Sigmoid colon (tissue), 7 donors: ENCODE results near the gene NLGN1. TPM values are rescaled to one million over a fixed set of nuclear protein-coding genes. Genes with fewer than 3 reads are reported as not detected.

Experiments
- DNase-seq: peaks from one replicate; pipeline ENCODE4 v3.0.0-alpha.2; 2019
- H3K27ac ChIP-seq, 4 donors: fragments of 200-600 bp; sonication (generic); one replicate each; pipeline ENCODE4 v1.5.1; 2016 to 2019; ENCODE audit warnings: mild to moderate bottlenecking in 1 of 4
- H3K27me3 ChIP-seq, 3 donors: fragments of 200-600 bp; sonication (generic); one replicate each; pipeline ENCODE4 v1.5.1; 2019; ENCODE audit warnings: mild to moderate bottlenecking in 1 of 3
- H3K36me3 ChIP-seq, 4 donors: fragments of 200-600 bp; sonication (generic); one replicate each; pipeline ENCODE4 v1.5.1; 2016 to 2019
- H3K4me1 ChIP-seq, 4 donors: fragments of 200-600 bp; sonication (generic); one replicate each; pipeline ENCODE4 v1.5.1; 2017 to 2019
- H3K4me3 ChIP-seq, 4 donors: fragments of 200-600 bp; sonication (generic); one replicate each; pipeline ENCODE4 v1.5.1; 2017 to 2019; ENCODE audit warnings: mild to moderate bottlenecking in 2 of 4, moderate library complexity in 1 of 4
- H3K9me3 ChIP-seq, 4 donors: fragments of 200-600 bp in 3 of 4; sonication (generic) in 3 of 4; one replicate each; pipeline versions ENCODE4 v1.5.1 to v1.6.1; 2013 to 2019
- CTCF ChIP-seq, 4 experiments: fragments of 450-650 bp in 3 of 4; fragments of 200-600 bp in 1 of 4; IDR thresholded peaks; one replicate each; pipeline ENCODE4 v1.5.1; 2016 to 2019; ENCODE audit warnings: antibody characterized with exemption in 4 of 4, mild to moderate bottlenecking in 3 of 4, moderate library complexity in 2 of 4
- EP300 ChIP-seq, 4 donors: sonication (generic); formaldehyde crosslinking; IDR thresholded peaks; one replicate each; pipeline ENCODE4 v1.6.1; 2017; ENCODE audit warnings: antibody characterized with exemption in 4 of 4
- POLR2A ChIP-seq, 2 donors: fragments of 450-650 bp; IDR thresholded peaks; one replicate each; pipeline ENCODE4 v1.6.1; 2016; ENCODE audit warnings: antibody characterized with exemption in 2 of 2, mild to moderate bottlenecking in 2 of 2, moderate library complexity in 2 of 2
- POLR2AphosphoS5 ChIP-seq, 4 donors: sonication (generic); formaldehyde crosslinking; IDR thresholded peaks; one replicate each; pipeline ENCODE4 v1.6.1; 2017; ENCODE audit warnings: antibody characterized with exemption in 4 of 4
- WGBS, 2 donors: extraction: QIAGEN DNeasy Blood & Tissue Kit; methylation state at CpG; one replicate each; pipeline ENCODE4 v1.1.7; 2013; 5-methylcytosine and 5-hydroxymethylcytosine counted together
- intact Hi-C: fragments of 100-400 bp; cut with DNase I; formaldehyde crosslinking; loops from one replicate; pipeline ENCODE4 v1.15.1; 2023
- polyA plus RNA-seq, 3 donors: library from polyadenylated mRNA; stranded (reverse); fragments of 200-250 nt; gene quantifications; one replicate each; pipeline ENCODE4 v1.2.3, GENCODE V29; 2013
- total RNA-seq, 4 donors: library from RNA; depleted of rRNA; stranded (reverse); fragments of >200 nt; gene quantifications; one replicate each; pipeline ENCODE4 v1.1.0, GENCODE V29; 2016
- donor health status: healthy with polysubstance abuse.
- donor health status: Bipolar disorder and iron deficiency.
- donor health status: healthy.

The NLGN1 gene
- total and polyA plus RNA-seq, 7 donors = under 0.01 to 33.5 (median 28.3) TPM; not detected in 1

DNA sequence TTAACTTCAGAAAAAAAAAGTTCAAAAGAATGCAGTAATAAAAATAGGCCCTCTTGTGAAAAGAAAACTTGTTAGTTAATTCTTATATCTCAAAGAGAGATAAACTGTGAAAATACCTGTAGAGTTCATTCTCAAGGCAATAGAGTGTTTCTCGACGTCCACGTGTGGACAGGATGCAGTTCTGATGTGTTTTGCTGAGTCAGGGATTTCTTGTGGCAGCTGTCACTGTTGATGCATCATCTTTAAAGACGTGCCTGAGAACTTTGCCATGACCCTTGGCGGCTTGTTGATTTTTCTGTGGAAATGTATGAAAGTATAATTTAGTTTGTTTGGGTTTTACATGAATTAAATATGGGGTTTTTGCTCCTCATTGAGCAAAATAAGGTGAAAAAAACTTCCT lies 702.2 kb downstream of the NLGN1 start:
- Histone ChIP-seq H3K27me3 (no peaks in the 10 kb centered on the region), H3K4me1 (no peaks in the 10 kb centered on the region), H3K4me3 (no peak overlapping the region), H3K9me3 (no peaks in the 10 kb centered on the region), H3K36me3 (no peaks in the 10 kb centered on the region), H3K27ac (no peak overlapping the region)
- TF ChIP-seq CTCF (IDR thresholded peaks at IDR 0.05) = no peak
- no peak for TF ChIP-seq EP300 (IDR thresholded peaks at IDR 0.05)
- TF ChIP-seq POLR2AphosphoS5 (IDR thresholded peaks at IDR 0.05) = no peak
- TF ChIP-seq POLR2A (IDR thresholded peaks at IDR 0.05) = no peak
- WGBS, 2 donors = 78 to 82% methylated on average over 5 of the region's 5 CpGs
- intact Hi-C loops = no loop called here
- DNase-seq = no peak

DNA sequence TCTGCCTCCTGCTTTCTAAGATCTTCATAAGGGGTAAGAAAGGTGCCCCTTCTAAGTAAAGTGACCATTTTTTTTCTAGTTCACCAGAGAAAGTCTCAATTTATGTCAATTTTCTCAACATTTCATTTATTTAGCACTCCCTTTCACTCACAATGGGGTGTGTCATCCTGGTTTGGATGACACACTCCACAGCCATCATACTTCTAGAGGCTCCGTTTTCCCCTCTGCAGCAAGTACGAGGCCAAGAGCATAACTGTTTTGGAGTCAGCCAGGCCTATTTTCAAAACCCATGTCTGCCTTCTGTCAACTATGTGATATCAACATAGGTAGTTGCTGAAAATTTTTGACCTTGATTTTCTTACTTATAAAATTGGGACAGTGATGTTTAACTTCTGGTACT lies 703.2 kb downstream of the NLGN1 start:
- no peak for TF ChIP-seq POLR2A (IDR thresholded peaks at IDR 0.05)
- no peak for TF ChIP-seq CTCF (IDR thresholded peaks at IDR 0.05)
- TF ChIP-seq POLR2AphosphoS5 (IDR thresholded peaks at IDR 0.05) = no peak
- TF ChIP-seq EP300 (IDR thresholded peaks at IDR 0.05) = no peak
- H3K4me1 ChIP-seq = no peaks in the 10 kb centered on the region
- H3K27ac ChIP-seq = no peak overlapping the region
- no peaks in the 10 kb centered on the region for H3K9me3 ChIP-seq
- 86 to 90% methylated on average over 2 of the region's 2 CpGs for WGBS, 2 donors
- no peak overlapping the region for H3K4me3 ChIP-seq
- intact Hi-C loops = no loop called here
- no peaks in the 10 kb centered on the region for H3K27me3 ChIP-seq
- no peak for DNase-seq
- no peaks in the 10 kb centered on the region for H3K36me3 ChIP-seq

DNA sequence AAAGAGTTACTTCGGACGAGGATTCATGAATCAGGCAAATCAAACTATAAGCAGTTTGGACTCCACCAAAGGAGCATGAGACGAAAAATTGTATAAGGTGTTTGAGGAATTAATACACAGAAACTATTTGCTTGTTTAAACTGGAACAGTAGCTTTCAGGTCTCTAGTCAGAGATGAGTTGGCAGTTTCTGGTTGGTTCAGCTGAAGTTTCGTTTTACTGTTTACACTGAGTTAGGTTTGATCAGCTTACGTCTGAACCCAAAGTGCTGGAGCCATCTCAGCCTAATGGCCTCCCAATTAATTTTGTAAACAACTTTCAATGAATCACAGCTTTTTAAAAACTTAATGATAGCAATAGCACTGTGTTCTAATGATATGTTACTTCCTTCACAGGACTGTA lies 703.7 kb downstream of the NLGN1 start:
- Histone ChIP-seq H3K27ac (no peak overlapping the region), H3K4me3 (no peak overlapping the region), H3K4me1 (no peaks in the 10 kb centered on the region), H3K27me3 (no peaks in the 10 kb centered on the region), H3K36me3 (no peaks in the 10 kb centered on the region), H3K9me3 (no peaks in the 10 kb centered on the region)
- intact Hi-C loops = no loop called here
- TF ChIP-seq CTCF (IDR thresholded peaks at IDR 0.05) = no peak
- 62 to 81% methylated on average over 5 of the region's 5 CpGs for WGBS, 2 donors
- no peak for DNase-seq

GRCh38 chr3:174102274-174102673 lies 704.7 kb downstream of the NLGN1 start:
- no peaks in the 10 kb centered on the region for H3K4me1 ChIP-seq
- 81 to 84% methylated on average over 7 of the region's 7 CpGs for WGBS, 2 donors

More at GRCh38 chr3:174102274-174102673, 704.7 kb downstream of the NLGN1 start:
- Histone ChIP-seq H3K4me3 (no peak overlapping the region), H3K27me3 (no peaks in the 10 kb centered on the region), H3K9me3 (no peaks in the 10 kb centered on the region), H3K27ac (no peak overlapping the region), H3K36me3 (no peaks in the 10 kb centered on the region)
- intact Hi-C loops = no loop called here
- no peak for TF ChIP-seq POLR2A (IDR thresholded peaks at IDR 0.05)
- no peak for TF ChIP-seq POLR2AphosphoS5 (IDR thresholded peaks at IDR 0.05)
- no peak for TF ChIP-seq CTCF (IDR thresholded peaks at IDR 0.05)
- no peak for TF ChIP-seq EP300 (IDR thresholded peaks at IDR 0.05)
- no peak for DNase-seq
